ENCODE results near the gene BRI3.

Gene BRI3

GRCh38 chr7:98266840-98267239 is 14.6 kb upstream of the BRI3 start:
- Histone ChIP-seq H3K14ac (ENCODE audit: low read length in 2 of 2) (no peak overlapping the region), H3K23ac (ENCODE audit: low read length in 2 of 2) (no peak overlapping the region), H3K36me3 (ENCODE audit: control insufficient read depth in 1 of 2, insufficient read depth in 2 of 2, low read depth in 1 of 2, low read length in 2 of 2) (peaks cover under 1 to 3% of the 10 kb centered on the region in 2 experiments), H3K4me3 (ENCODE audit: insufficient read depth in 1 of 2, low read depth in 1 of 2, low read length in 2 of 2) (no peak overlapping the region), H3K79me1 (replicated peaks; ENCODE audit: low read length, poor library complexity, severe bottlenecking) (peaks cover 8% of the 10 kb centered on the region), H2BK120ac (ENCODE audit: low read depth, low read length) (no peak overlapping the region), H2BK15ac (ENCODE audit: low read depth, poor library complexity, severe bottlenecking) (no peak overlapping the region), H2AFZ (ENCODE audit: low read depth, low read length) (no peak overlapping the region), H4K8ac (ENCODE audit: low read length) (no peak overlapping the region), H2BK12ac (ENCODE audit: low read length in 2 of 2) (no peak overlapping the region), H3K27ac (ENCODE audit: low read length, poor library complexity, severe bottlenecking) (peak overlapping the region; percentile 19), H3K4me1 (ENCODE audit: control insufficient read depth, insufficient read depth, low read depth, low read length) (peaks cover 3% of the 10 kb centered on the region), H2BK5ac (ENCODE audit: low read depth, low read length, poor library complexity, severe bottlenecking) (no peak overlapping the region), H3K9me3 (ENCODE audit: control insufficient read depth, low read length) (no peaks in the 10 kb centered on the region), H2AK5ac (ENCODE audit: low read length, severe bottlenecking) (no peak overlapping the region), H3K9ac (ENCODE audit: low read length) (no peak overlapping the region), H3K27me3 (ENCODE audit: control insufficient read depth in 1 of 2, insufficient read depth in 1 of 2, low read length in 2 of 2) (no peaks in the 10 kb centered on the region), H3K4ac (ENCODE audit: low read depth in 1 of 2, low read length in 2 of 2) (no peak overlapping the region), H3K4me2 (ENCODE audit: low read length, poor library complexity, severe bottlenecking) (no peak overlapping the region), H3K18ac (ENCODE audit: low read depth in 1 of 2, low read length in 2 of 2) (no peak overlapping the region), H4K91ac (ENCODE audit: low read length) (no peak overlapping the region)
- peak; percentile 39 for DNase-seq
- WGBS = no CpG with 5 or more reads among the region's 2 CpGs

- Histone ChIP-seq H3K9ac (ENCODE audit: low read length) (no peak overlapping the region), H4K8ac (ENCODE audit: low read length) (no peak overlapping the region), H3K4me2 (ENCODE audit: low read length, poor library complexity, severe bottlenecking) (no peak overlapping the region), H3K23ac (ENCODE audit: low read length in 2 of 2) (no peak overlapping the region), H2AK5ac (ENCODE audit: low read length, severe bottlenecking) (no peak overlapping the region), H2BK12ac (ENCODE audit: low read length in 2 of 2) (no peak overlapping the region), H2AFZ (ENCODE audit: low read depth, low read length) (no peak overlapping the region), H3K18ac (ENCODE audit: low read depth in 1 of 2, low read length in 2 of 2) (no peak overlapping the region), H3K4me1 (ENCODE audit: control insufficient read depth, insufficient read depth, low read depth, low read length) (peaks cover 3% of the 10 kb centered on the region), H2BK120ac (ENCODE audit: low read depth, low read length) (no peak overlapping the region), H3K4me3 (ENCODE audit: insufficient read depth in 1 of 2, low read depth in 1 of 2, low read length in 2 of 2) (no peak overlapping the region), H3K79me1 (replicated peaks; ENCODE audit: low read length, poor library complexity, severe bottlenecking) (peaks cover 8% of the 10 kb centered on the region), H3K36me3 (ENCODE audit: control insufficient read depth in 1 of 2, insufficient read depth in 2 of 2, low read depth in 1 of 2, low read length in 2 of 2) (peaks cover 0 to 3% of the 10 kb centered on the region in 2 experiments), H2BK5ac (ENCODE audit: low read depth, low read length, poor library complexity, severe bottlenecking) (no peak overlapping the region), H3K27ac (ENCODE audit: low read length, poor library complexity, severe bottlenecking) (no peak overlapping the region), H3K14ac (ENCODE audit: low read length in 2 of 2) (no peak overlapping the region), H3K4ac (ENCODE audit: low read depth in 1 of 2, low read length in 2 of 2) (no peak overlapping the region), H2BK15ac (ENCODE audit: low read depth, poor library complexity, severe bottlenecking) (no peak overlapping the region), H3K27me3 (ENCODE audit: control insufficient read depth in 1 of 2, insufficient read depth in 1 of 2, low read length in 2 of 2) (no peaks in the 10 kb centered on the region), H4K91ac (ENCODE audit: low read length) (no peak overlapping the region), H3K9me3 (ENCODE audit: control insufficient read depth, low read length) (no peaks in the 10 kb centered on the region)
- WGBS = 90% methylated on average over 3 of the region's 3 CpGs
- no peak for DNase-seq
Observed at GRCh38 chr7:98267303-98267702, 14.2 kb upstream of the BRI3 start.

- H4K8ac ChIP-seq (ENCODE audit: low read length) = no peak overlapping the region
- H2BK15ac ChIP-seq (ENCODE audit: low read depth, poor library complexity, severe bottlenecking) = no peak overlapping the region
- H3K27ac ChIP-seq (ENCODE audit: low read length, poor library complexity, severe bottlenecking) = no peak overlapping the region
- H3K79me1 ChIP-seq (replicated peaks; ENCODE audit: low read length, poor library complexity, severe bottlenecking) = no peaks in the 10 kb centered on the region
- no peak overlapping the region for H3K23ac ChIP-seq (ENCODE audit: low read length in 2 of 2)
- no peaks in the 10 kb centered on the region for H3K36me3 ChIP-seq (ENCODE audit: control insufficient read depth in 1 of 2, insufficient read depth in 2 of 2, low read depth in 1 of 2, low read length in 2 of 2)
- no peak overlapping the region for H2BK12ac ChIP-seq (ENCODE audit: low read length in 2 of 2)
- H3K18ac ChIP-seq (ENCODE audit: low read depth in 1 of 2, low read length in 2 of 2) = no peak overlapping the region
- peak overlapping the region; percentile 8 for H3K9ac ChIP-seq (ENCODE audit: low read length)
- peaks cover 3% of the 10 kb centered on the region for H3K4me1 ChIP-seq (ENCODE audit: control insufficient read depth, insufficient read depth, low read depth, low read length)
- no peak overlapping the region for H3K4me2 ChIP-seq (ENCODE audit: low read length, poor library complexity, severe bottlenecking)
- no peaks in the 10 kb centered on the region for H3K9me3 ChIP-seq (ENCODE audit: control insufficient read depth, low read length)
- no peak overlapping the region for H3K14ac ChIP-seq (ENCODE audit: low read length in 2 of 2)
- no peak overlapping the region for H2AK5ac ChIP-seq (ENCODE audit: low read length, severe bottlenecking)
- no peak overlapping the region for H2AFZ ChIP-seq (ENCODE audit: low read depth, low read length)
- WGBS = 86% methylated on average over 3 of the region's 5 CpGs
- no peaks in the 10 kb centered on the region for H3K27me3 ChIP-seq (ENCODE audit: control insufficient read depth in 1 of 2, insufficient read depth in 1 of 2, low read length in 2 of 2)
- H2BK120ac ChIP-seq (ENCODE audit: low read depth, low read length) = no peak overlapping the region
- H3K4me3 ChIP-seq (ENCODE audit: insufficient read depth in 1 of 2, low read depth in 1 of 2, low read length in 2 of 2) = no peak overlapping the region
- peak; percentile 59 for DNase-seq
- H3K4ac ChIP-seq (ENCODE audit: low read depth in 1 of 2, low read length in 2 of 2) = no peak overlapping the region
- H2BK5ac ChIP-seq (ENCODE audit: low read depth, low read length, poor library complexity, severe bottlenecking) = no peak overlapping the region
- H4K91ac ChIP-seq (ENCODE audit: low read length) = no peak overlapping the region
Observed at GRCh38 chr7:98276241-98276761, 5.2 kb upstream of the BRI3 start.

GRCh38 chr7:98278408-98278807 is 3.1 kb upstream of the BRI3 start:
- Histone ChIP-seq H3K9me3 (ENCODE audit: control insufficient read depth, low read length) (no peaks in the 10 kb centered on the region), H3K18ac (ENCODE audit: low read depth in 1 of 2, low read length in 2 of 2) (no peak overlapping the region), H3K4me1 (ENCODE audit: control insufficient read depth, insufficient read depth, low read depth, low read length) (peaks cover 6% of the 10 kb centered on the region), H4K8ac (ENCODE audit: low read length) (peak overlapping the region; percentile 4), H2BK12ac (ENCODE audit: low read length in 2 of 2) (no peak overlapping the region), H3K4me3 (ENCODE audit: insufficient read depth in 1 of 2, low read depth in 1 of 2, low read length in 2 of 2) (no peak overlapping the region), H2AK5ac (ENCODE audit: low read length, severe bottlenecking) (no peak overlapping the region), H4K91ac (ENCODE audit: low read length) (no peak overlapping the region), H2BK5ac (ENCODE audit: low read depth, low read length, poor library complexity, severe bottlenecking) (no peak overlapping the region), H3K4me2 (ENCODE audit: low read length, poor library complexity, severe bottlenecking) (no peak overlapping the region), H2BK120ac (ENCODE audit: low read depth, low read length) (no peak overlapping the region), H3K36me3 (ENCODE audit: control insufficient read depth in 1 of 2, insufficient read depth in 2 of 2, low read depth in 1 of 2, low read length in 2 of 2) (peaks cover 3 to 9% of the 10 kb centered on the region in 2 experiments), H3K79me1 (replicated peaks; ENCODE audit: low read length, poor library complexity, severe bottlenecking) (no peaks in the 10 kb centered on the region), H3K27me3 (ENCODE audit: control insufficient read depth in 1 of 2, insufficient read depth in 1 of 2, low read length in 2 of 2) (no peaks in the 10 kb centered on the region), H3K14ac (ENCODE audit: low read length in 2 of 2) (no peak overlapping the region), H3K9ac (ENCODE audit: low read length) (no peak overlapping the region), H3K23ac (ENCODE audit: low read length in 2 of 2) (no peak overlapping the region), H3K27ac (ENCODE audit: low read length, poor library complexity, severe bottlenecking) (no peak overlapping the region), H3K4ac (ENCODE audit: low read depth in 1 of 2, low read length in 2 of 2) (peak overlapping the region in 1 of 2 experiments; percentile 46), H2AFZ (ENCODE audit: low read depth, low read length) (no peak overlapping the region), H2BK15ac (ENCODE audit: low read depth, poor library complexity, severe bottlenecking) (no peak overlapping the region)
- DNase-seq = no peak
- WGBS = 91% methylated on average over 5 of the region's 5 CpGs
